Smooth muscle cell (in vitro differentiated cells): ENCODE results near the gene EFS. TPM values are rescaled to one million over a fixed set of nuclear protein-coding genes. Genes with fewer than 3 reads are reported as not detected.

Experiments used
- DNase-seq: peaks from one replicate; lab custom pipeline; 2025; ENCODE audit not compliant: unreplicated experiment; lab: John Stamatoyannopoulos, UW
- H2AFZ ChIP-seq: fragments of 200-600 bp; sonication (generic); 2 replicates; pipeline ENCODE4 v1.6.0; 2016; ENCODE audit warnings: antibody characterized with exemption, low read depth, mild to moderate bottlenecking
- H3F3A ChIP-seq: fragments of 200-600 bp; sonication (generic); 2 replicates; pipeline ENCODE4 v1.6.0; 2017; ENCODE audit warnings: antibody characterized with exemption, low read depth
- H3K27ac ChIP-seq: fragments of 200-600 bp; sonication (generic); 2 replicates; pipeline ENCODE4 v1.5.1; 2016; ENCODE audit warnings: low read depth, mild to moderate bottlenecking
- H3K27me3 ChIP-seq: fragments of 200-600 bp; sonication (generic); 2 replicates; pipeline ENCODE4 v1.6.1; 2016; ENCODE audit warnings: low read depth, mild to moderate bottlenecking
- H3K36me3 ChIP-seq: fragments of 200-600 bp; sonication (generic); 2 replicates; pipeline ENCODE4 v1.5.1; 2016; ENCODE audit warnings: low read depth
- H3K4me1 ChIP-seq: fragments of 200-600 bp; sonication (generic); 2 replicates; pipeline ENCODE4 v1.5.1; 2016; ENCODE audit warnings: low read depth
- H3K4me2 ChIP-seq: fragments of 200-600 bp; sonication (generic); 2 replicates; pipeline ENCODE4 v1.6.0; 2016; ENCODE audit warnings: mild to moderate bottlenecking
- H3K4me3 ChIP-seq: fragments of 200-600 bp; sonication (generic); 2 replicates; pipeline ENCODE4 v1.5.1; 2016; ENCODE audit warnings: mild to moderate bottlenecking
- H3K79me2 ChIP-seq: fragments of 200-600 bp; sonication (generic); 2 replicates; pipeline ENCODE4 v1.6.0; 2016; ENCODE audit warnings: low read depth, mild to moderate bottlenecking
- H3K9ac ChIP-seq: fragments of 200-600 bp; sonication (generic); 2 replicates; pipeline ENCODE4 v1.6.0; 2016; ENCODE audit warnings: low read depth
- H3K9me3 ChIP-seq: fragments of 200-600 bp; sonication (generic); replicated peaks from 2 replicates; pipeline ENCODE4 v1.5.1; 2016; ENCODE audit warnings: low read depth
- H4K20me1 ChIP-seq: fragments of 200-600 bp; sonication (generic); 2 replicates; pipeline ENCODE4 v1.6.0; 2016; ENCODE audit warnings: low read depth
- CTCF ChIP-seq: fragments of 200-600 bp; sonication (generic); IDR thresholded peaks from 2 replicates; pipeline ENCODE4 v1.5.1; 2017; ENCODE audit warnings: borderline replicate concordance, mild to moderate bottlenecking, antibody characterized with exemption; ENCODE audit not compliant: insufficient read depth, poor library complexity, severe bottlenecking
- WGBS: methylation state at CpG from one replicate; pipeline ENCODE4 v1.1.7; 2016; ENCODE audit warnings: low lambda C conversion rate; 5-methylcytosine and 5-hydroxymethylcytosine counted together
- polyA plus RNA-seq: library from polyadenylated mRNA; unstranded; fragments of >200 nt; fragmentation: Nextera tagmentation; extraction: Ambion mirVana; gene quantifications from 2 replicates; pipeline ENCODE4 v1.2.1, GENCODE V29; 2016
- total RNA-seq: library from RNA; depleted of rRNA; stranded (reverse); fragments of >200 nt; gene quantifications from 2 replicates; pipeline ENCODE4 v1.2.3, GENCODE V29; 2014

EFS gene
- total RNA-seq (16.2 and 23.9 TPM in 2 replicates), polyA plus RNA-seq (41.3 and 43.9 TPM in 2 replicates)

GRCh38 chr14:23365036-23365731 is at the start of gene EFS:
EFS (minus strand) TSS chr14:23365172; CDS start chr14:23365025, 147 bp downstream.
- Histone ChIP-seq H3K79me2 (peaks cover 49% of the 10 kb centered on the region), H3K4me2 (peak within 1 kb of the TSS; percentile 97)
- peak; percentile 42 for DNase-seq

GRCh38 chr14:23414254-23414653 is 49.3 kb upstream of the EFS start:
- Histone ChIP-seq H3K4me2 (no peak overlapping the region), H3K27ac (no peak overlapping the region), H2AFZ (no peak overlapping the region), H3K9ac (no peak overlapping the region), H3K4me1 (no peaks in the 10 kb centered on the region), H3K79me2 (no peaks in the 10 kb centered on the region), H3F3A (no peaks in the 10 kb centered on the region), H3K4me3 (no peak overlapping the region), H3K27me3 (no peaks in the 10 kb centered on the region), H3K36me3 (no peaks in the 10 kb centered on the region), H3K9me3 (no peaks in the 10 kb centered on the region), H4K20me1 (no peaks in the 10 kb centered on the region)
- no peak for TF ChIP-seq CTCF
- DNase-seq, result no peak
- WGBS, result 77% methylated on average over 3 of the region's 3 CpGs

More at GRCh38 chr14:23365036-23365731, at the start of gene EFS:
- Histone ChIP-seq H3K9me3 (no peaks in the 10 kb centered on the region), H3K27ac (peak within 1 kb of the TSS; percentile 88), H2AFZ (peak within 1 kb of the TSS; percentile 62), H3K36me3 (no peaks in the 10 kb centered on the region), H3K9ac (peak within 1 kb of the TSS; percentile 87), H3K4me3 (peak within 1 kb of the TSS; percentile 80), H3F3A (peaks cover 22% of the 10 kb centered on the region), H3K4me1 (peaks cover 43% of the 10 kb centered on the region), H4K20me1 (peaks cover 34% of the 10 kb centered on the region), H3K27me3 (no peaks in the 10 kb centered on the region)
- under 1% methylated on average over 66 of the region's 74 CpGs for WGBS
- TF ChIP-seq CTCF, result no peak

GRCh38 chr14:23413681-23414080 is 48.7 kb upstream of the EFS start:
- Histone ChIP-seq H3K4me1 (no peaks in the 10 kb centered on the region), H3K4me2 (no peak overlapping the region), H3K36me3 (no peaks in the 10 kb centered on the region), H3F3A (no peaks in the 10 kb centered on the region), H4K20me1 (no peaks in the 10 kb centered on the region), H3K4me3 (no peak overlapping the region), H3K9me3 (no peaks in the 10 kb centered on the region), H3K9ac (no peak overlapping the region), H3K27ac (no peak overlapping the region), H3K79me2 (no peaks in the 10 kb centered on the region), H3K27me3 (no peaks in the 10 kb centered on the region), H2AFZ (no peak overlapping the region)
- DNase-seq, result no peak
- no peak for TF ChIP-seq CTCF
- 93% methylated on average over 16 of the region's 16 CpGs for WGBS
